Amniotic epithelial cell (primary cell): Measurements from ENCODE around the gene EXOC2.
A peak's percentile ranks its signal among the peaks of the same experiment; 100 is the strongest.
"Not testable (repeated sequence)": the region's sequence is repeated elsewhere in the genome, so short reads cannot be mapped to it uniquely, and the experiment has no call there.

Experiments used
- DNase-seq: peaks from one replicate; pipeline ENCODE4 v3.0.0-alpha.2; 2010; ENCODE audit warnings: low read depth

Gene EXOC2

DNA sequence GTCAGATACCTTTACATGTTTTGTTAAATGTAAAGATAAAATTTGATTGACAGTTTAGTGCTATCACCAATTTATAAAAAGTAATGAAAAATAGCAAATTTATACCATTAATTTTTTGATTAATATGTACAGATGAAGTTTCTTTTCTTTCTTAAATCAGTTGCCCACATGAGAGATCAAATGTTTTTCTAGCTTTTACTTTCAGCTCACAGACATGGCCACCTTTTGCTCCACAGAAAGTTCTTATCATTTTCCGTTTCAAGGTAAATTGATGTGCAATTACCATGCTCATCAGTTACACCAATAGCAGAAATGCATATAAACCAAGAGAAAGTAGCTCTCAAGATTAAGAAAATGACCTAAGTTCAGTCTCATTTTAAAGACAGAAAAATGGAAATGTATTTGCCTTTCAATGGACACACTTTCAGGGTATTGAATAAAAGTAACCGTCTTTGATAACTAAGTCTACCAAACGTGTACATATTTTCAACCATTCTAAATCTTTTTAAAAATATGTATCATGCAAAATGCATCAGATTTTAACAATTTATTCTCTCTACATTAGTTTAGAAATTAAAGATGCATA lies 16.6 kb upstream of the EXOC2 start:
- DNase-seq: no peak

DNA sequence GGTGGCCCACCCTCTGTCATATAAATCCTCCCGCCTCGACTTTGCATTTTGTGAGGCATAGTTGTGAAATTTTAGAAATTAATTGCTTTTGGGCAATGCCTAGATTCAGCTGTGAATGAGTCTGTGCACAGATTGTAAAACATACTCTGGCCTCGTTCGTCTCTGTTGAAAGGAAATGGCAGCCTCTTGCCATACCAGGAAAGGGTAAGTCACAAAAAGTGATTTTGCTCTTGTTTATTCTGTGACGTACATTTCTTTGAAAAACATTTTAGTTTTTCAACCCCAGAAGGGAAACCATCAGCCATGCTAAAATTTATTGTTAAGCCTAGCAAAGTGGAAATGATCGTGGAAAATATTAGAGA lies 15.3 kb upstream of the EXOC2 start:
- DNase-seq: no peak

DNA sequence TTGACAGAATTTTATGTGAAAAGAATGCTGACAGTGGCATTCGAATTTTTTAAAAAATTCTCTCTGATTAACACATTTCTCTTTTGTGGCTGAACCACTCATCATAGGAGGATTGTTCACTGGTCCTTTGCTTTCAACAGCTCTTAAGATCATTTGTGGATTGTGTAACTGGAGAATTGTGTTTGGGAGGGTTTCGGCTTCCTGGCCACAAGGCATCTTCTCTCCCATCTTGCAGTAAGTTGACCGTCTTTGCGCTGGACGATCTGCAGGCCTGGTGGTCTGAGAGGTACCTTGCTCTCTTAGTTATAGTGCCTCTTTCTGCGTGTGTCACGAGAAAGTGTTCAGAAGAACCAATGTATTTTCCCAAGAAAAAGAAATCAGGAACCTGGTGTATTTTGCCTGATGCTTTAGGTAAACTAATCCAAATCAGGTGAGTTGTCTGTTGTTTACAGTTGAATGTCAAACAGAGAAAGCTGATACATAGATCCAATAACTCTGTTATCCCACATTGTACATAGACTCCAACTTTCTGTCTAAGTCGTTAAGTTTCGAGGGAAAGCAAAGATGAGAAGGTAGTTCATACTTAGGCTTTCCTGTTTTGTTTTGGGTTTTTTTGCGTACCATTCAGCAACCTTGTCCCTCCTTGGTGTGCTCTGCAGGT lies 14.8 kb upstream of the EXOC2 start:
- DNase-seq: no peak

DNA sequence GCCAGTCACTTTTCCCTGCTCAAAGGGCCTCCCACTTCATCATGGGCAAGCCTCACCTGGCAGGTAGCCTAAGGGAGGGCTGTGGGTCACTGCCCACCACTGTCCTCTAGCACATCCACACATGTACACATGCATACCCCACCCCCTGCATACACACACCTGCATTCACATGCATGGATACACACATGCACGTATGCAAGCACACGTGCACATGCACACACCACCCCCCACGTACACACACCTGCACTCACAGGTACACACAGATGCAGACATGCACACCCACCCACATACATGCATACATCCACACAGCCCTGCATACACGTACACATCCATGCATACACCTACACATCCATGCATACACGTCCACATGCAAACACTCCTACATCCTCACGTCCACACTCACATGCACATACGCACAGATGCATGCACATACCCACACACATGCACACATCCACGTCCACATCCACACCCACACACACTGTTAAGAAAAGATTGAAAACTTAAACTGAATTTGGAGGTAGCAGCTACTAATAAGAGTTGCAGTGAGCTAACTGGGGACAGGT lies 14.0 kb upstream of the EXOC2 start:
- no peak for DNase-seq

DNA sequence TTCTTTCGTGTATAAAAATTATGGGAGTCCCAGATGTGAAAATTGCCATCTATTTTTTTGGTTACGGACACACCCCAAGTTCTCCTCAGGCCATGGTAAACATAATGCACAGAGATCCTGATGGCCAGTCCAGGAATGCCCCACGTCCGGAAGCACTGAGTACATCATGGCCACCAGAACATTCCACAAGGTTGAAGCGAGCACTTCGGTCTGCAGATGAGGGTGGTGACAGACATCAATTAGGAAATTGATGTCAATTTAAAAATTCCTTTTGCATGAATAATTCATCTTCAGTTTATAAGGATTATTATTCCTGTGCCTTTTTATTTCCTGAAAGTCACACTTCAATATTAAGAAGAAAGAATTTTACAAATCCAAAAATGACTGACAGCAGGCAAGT lies 13.2 kb upstream of the EXOC2 start:
- DNase-seq: no peak

DNA sequence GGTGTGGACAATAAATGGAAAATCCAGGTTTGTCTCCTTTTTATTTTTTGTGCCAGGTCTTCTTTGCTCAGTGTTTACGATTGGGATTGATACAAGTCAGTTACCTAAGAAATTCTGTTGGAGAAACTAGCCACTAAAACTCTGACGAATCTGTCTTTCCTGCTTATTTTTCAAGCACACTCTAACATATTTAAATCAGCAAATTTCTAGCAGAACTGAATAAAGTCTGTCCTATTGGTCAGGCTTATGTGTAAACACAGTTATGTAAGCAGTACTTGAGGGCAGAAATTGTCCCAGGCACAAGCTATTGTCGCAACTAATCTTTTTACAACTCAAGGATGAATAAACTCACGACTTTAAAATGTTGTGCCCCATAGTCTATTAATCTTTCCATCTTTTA lies 12.1 kb upstream of the EXOC2 start:
- no peak for DNase-seq

DNA sequence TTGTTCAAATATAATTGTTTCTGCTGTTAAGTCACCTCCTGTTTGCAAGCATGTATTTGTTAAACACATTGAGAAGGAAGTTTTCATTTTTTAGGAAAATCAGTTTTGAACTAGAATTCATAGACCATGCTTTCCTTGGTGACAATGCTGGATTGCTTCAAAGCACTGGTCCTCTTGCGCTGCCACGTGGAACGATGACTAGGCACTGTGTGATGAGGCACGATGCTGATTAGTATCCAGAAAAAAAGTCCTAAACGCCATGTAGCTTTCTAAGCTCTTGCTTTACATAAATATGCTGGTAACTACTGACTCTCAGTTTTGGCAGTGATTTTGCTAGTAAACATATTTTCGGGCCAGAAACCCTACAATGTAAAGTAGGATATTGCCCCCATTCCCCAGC lies 11.1 kb upstream of the EXOC2 start:
- no peak for DNase-seq

DNA sequence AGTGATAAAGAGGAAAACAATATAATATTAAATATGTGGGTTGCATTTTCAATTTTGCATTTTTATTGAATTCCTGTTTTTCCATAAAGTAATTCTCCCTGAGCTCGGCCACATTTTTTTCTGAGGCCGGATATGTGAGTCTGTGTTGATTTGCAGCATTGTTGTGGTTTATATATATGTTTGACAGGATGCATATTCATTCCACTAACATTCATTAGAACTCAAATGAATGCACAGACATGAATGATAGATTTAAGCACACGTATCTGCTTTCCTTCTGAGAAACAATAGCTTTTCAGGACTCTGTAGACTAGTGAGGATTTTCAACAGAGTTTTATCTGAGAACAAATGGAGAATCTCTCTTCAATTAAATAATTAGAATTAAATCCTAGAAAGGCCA lies 10.6 kb upstream of the EXOC2 start:
- DNase-seq: no peak

DNA sequence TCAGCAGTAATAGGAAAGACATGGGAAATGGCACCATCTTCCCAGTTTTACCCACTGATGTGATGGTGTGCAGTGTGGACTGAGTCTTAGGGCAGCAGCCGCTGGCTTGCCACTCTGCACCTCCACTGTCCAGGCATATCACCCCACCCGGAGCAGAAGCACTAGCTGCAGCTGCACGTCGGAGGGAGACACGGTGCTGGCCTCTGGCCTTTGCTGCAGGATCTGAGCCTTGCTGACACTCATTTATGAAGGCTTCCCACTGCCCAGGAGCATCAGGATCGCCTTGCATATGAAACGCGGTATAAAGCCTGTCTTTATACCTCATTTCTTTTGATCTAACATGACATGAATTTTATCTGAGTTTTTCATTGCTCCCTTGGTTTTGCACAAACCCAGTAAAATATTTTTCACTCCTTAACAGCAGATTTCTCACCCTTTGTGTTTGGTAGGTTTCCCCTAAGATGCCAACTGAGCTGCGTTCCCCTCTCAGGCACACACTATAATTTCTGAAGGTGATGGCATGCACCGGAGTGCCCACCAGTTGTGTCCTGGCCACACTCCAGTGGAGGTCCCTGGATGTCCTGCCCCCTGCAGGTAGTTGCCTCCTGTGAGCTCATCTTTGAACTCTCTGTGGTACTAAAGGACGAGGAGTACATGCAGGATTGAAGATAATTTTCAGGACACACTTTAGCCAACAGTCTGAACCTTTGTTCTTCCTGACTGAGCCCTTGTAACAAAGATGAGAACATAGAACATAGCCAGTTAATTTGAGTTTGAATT lies 9.0 kb upstream of the EXOC2 start:
- DNase-seq: no peak

DNA sequence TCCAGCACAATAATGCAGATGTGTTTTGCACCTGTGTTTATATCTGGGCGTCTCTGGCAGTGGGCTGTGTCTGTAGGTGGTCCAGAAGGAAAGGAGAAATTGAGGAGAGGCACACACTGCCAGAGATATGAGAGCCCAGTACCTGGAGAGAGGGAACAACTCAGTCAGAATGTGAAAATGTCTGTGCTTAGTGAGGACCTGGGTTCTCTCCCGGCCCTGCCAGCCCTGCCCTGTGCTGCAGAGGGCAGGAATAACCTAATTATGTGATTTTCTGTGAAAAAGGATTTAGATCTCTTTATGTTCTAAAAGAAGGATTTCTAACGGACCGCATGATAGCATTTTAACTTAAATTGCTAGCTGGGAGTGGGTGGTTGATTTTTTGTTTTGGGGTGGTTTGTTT lies 8.3 kb upstream of the EXOC2 start:
- DNase-seq: no peak

DNA sequence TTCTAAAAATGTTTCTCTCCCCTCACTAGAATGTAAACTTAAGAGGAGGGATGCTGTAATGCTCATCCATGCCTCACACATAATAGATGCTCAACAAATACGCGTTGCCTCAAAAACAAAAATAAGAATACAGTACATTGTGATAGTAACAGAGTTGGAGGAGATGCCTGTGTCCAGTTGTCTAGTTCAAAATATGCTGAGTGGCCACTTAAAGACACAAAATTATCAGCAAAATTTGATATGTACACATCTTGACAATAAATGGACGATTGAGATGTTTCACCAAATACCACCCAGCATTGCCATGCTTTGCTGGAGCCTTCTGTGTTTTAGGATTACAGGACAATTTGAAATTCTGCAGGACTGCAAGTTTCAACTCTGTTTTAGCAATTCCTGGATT lies 7.6 kb upstream of the EXOC2 start:
- DNase-seq: no peak

DNA sequence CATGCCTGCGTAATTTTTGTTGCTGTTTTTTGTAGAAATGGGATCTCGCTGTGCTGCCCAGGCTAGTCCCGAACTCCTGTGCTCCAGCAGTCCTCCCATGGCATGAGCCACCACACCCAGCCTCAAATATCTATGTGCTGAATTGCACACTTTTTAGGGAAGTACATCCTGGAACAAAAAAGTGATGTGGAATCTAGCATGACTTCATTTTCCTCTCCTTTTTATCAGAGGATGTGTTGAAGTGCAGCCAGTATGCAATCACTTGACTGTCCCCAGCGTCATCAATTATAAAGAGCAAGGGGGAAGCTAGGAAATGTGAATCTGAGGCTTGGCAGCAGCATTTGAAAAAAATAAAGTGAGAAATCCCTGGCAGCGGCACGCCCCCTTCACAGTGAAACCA lies 6.4 kb upstream of the EXOC2 start:
- DNase-seq: no peak

DNA sequence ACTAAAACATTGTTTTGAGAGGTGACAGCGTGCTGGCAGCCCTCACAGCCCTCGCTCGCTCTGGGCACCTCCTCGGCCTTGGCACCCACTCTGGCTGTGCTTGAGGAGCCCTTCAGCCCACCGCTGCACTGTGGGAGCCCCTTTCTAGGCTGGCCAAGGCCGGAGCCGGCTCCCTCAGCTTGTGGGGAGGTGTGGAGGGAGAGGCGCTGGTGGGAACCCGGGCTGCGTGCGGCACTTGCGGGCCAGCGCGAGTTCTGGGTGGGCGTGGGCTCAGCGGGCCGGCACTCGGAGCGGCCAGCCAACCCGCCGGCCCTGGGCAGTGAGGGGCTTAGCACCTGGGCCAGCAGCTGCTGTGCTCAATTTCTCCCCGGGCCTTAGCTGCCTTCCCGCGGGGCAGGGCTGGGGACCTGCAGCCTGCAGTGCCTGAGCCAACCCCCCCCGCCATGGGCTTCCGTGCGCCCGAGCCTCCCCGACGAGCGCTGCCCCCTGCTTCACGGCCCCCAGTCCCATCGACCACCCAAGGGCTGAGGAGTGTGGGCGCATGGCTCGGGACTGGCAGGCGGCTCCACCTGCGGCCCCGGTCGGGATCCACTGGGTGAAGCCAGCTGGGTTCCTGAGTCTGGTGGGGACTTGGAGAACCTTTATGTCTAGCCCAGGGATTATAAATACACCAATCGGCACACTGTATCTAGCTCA lies 1.6 kb upstream of the EXOC2 start:
- DNase-seq: not testable (repeated sequence)

DNA sequence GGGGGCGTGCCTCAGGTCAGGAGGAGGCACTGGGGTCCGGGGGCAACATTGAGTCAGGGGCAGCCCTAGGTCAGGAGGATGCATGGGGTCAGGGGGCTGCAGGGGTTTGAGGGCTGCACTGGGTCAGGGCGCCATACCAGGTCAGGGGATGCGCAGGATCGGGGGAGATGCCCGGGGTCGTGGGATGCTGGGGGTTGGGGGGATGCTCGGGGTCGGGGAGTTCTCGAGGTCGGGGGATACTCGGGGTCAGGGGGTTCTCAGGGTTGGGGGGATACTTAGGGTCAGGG lies 727 bp upstream of the EXOC2 start:
- no peak for DNase-seq

DNA sequence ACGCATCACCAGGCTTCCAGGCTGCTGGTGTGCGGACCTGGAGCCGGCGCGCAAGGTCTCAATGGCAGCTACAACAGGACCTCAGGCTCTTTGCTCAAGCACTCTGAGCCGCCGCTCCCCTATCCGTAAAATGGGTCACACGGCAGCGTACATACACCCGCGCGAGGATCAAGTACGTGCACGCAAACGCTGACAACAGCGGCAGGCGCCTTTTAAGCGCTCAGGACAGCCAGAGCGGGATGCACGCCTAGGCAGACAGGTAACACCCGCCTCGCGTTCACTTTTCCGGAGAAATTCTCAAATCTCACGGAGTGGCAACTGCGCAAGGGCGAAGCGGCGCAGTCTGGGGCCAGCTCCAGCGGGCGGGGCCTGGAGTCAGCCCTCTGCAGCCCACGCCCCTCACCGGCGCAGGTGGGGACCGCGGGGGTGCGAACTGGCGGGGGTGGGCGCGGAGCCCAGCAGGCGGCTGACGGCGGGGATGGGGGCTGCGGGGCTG lies 535 bp downstream of the EXOC2 start:
- DNase-seq: peak; percentile 24

DNA sequence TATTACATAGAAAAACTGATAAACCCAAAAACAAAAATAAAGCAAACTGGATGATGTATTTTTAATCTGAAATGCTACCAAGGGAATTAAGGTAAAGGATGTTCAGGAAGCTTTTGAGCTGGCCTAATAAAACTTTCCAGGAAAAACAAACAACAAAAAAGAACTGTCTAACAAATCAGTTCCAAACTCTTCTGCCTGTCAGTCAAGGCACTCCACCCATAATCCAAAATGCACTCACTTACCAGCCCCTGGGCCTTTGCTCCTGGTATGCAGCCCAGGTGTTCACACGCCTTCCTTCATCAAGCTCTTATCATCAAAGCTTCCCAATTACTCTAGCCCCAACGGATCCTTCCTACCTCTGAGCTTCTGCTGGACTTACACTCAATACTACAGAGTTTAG lies 3.7 kb downstream of the EXOC2 start:
- DNase-seq: no peak

DNA sequence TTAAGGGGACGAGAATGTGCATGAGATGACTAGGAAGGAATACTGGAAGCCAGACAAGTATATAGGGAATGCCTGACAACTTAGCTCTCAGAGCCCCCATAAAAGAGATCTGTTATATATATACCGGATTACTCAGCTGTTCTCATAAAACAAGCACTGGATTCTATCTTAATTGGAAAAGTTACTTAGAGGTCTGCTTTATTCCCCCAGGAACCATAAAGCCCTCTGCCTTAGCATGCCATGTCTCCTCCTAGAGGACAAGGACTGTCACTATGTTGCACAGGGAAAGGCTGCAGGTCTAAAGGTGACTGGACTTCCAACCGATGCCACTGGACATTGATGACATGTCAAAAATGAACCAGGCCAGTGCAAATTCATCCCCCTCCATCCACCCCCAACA lies 6.4 kb downstream of the EXOC2 start:
- DNase-seq: no peak

DNA sequence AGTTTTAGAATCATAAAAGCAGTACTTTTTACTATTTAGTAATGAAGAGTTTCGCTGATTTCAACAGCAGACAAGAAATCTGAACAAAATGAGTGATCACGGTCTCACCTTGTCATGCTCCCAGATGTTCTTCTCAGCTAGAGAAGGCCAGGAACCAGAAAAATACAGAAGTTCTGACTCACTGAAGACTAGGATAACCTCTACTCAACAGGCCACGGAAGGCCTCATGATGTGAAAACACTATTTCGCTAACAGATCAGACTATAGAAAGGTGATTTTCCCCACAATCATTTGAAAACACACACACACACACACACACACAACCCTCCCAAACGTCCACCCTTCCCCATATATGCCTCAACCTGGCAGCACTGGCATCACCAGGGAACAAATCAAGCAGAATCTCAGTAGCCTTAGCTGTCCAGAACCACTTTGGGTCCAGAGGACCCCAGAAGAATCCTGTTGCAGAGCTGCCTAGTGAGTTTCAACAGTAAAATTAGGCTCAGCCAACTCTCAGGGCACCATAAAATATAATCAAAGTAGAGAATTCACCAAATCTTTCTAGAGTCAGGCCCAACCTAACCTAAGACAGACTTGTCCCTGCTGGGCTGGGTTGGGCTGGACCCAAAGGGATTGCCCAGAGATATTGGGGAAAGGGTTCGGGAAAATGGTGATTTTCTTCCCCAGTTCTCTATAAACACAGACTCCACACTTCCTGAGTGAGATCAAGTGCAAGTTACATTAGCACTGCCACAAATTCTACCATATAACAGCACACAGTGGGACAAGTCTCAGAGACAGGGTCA lies 7.9 kb downstream of the EXOC2 start:
- DNase-seq: peak; percentile 87

DNA sequence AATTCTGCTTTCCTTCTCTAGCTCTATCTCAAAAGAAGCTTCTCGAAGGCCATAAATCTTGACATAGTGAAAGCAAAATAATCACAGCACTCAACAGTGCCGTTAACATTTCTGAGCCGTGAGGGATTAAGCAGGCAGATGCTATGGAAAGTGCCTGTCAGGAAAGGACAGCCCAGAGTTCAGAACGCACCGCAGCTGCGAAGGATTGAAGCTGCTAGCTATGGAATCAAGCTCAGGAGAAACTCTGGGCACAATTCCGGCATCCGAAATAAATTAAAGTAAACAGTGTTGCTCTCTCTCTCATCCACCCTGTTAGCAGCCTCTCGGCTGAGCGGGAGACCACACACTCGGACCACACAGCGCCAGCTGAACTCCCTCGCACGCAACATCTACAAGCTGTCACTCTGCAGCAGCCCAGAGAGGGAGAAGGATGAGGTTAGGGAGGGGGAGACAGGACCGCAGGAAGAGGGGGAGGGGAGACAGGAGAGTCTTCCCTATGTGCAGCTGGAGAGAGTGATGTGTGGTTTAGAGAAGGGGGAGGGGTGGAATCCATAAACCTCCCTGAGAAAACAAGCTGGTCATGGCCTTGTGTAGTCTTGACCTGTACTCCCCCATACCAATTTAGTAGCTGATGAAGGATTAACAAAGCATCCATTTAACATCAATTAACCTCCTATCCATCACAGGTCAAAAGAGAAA lies 9.0 kb downstream of the EXOC2 start:
- DNase-seq: peak; percentile 92

DNA sequence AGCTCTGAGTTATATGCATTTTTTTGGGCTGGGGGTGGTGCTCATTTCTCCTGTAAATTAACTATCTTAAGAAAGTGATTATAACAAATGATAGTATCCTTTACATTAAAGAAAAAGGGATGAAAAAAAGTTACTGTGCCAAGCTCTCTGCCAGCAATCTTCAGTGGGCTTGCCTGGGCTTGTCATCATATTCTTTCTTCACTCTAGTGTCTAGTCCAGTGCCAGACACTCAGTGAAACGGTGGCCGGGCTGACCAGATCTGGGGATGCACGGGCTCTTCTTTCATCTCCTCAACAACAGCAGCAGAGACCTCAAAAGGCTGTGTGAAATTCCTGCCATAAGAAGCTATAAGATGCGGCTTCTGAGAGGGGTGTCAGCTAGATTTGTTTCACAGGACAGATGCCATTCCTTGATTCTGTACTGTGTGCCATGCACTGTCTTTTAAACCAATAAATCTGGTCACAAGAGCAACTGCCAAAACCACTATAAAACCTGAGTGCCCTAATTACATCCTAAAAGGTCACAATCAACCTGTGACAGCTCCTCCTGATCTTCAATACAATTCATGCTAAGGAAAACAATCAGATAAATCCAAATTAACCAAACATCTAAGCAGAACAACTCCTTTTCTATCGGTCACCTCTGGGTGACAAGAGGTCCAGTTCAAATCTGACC lies 12.1 kb downstream of the EXOC2 start:
- no peak for DNase-seq

DNA sequence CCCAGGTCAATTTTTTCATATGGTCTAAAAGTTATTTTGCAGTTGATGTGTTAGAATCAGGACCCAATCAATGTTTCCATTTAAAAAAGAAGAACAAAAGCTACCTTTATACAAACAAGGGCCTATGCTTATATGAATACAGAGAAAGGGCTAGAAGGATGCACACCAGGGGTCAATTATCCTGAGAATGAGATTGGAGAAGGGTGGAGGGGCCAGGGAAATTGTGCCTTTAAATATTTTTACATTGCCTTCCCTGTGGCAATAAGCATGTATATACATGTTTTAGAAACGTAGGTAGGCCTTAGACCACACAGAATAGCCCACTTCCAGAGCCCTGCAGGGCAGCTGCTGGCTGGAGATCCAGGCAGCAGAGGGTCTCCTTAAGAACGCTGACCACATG lies 12.7 kb downstream of the EXOC2 start:
- DNase-seq: no peak
